HL-60 (cell line): Measurements from ENCODE around the gene CPNE6.

Source experiments
- DNase-seq, 2 experiments: peaks; one replicate each; pipeline ENCODE4 v3.0.0-alpha.2; 2010 to 2020; ENCODE audit warnings: low read depth in 1 of 2, low spot score in 1 of 2
- H3K27ac ChIP-seq: fragments of 250-450 bp; sonication (Bioruptor Pico); replicated peaks from 2 replicates; pipeline ENCODE4 v1.5.1; 2020; ENCODE audit warnings: mild to moderate bottlenecking, moderate library complexity
- H3K27me3 ChIP-seq: fragments of 250-450 bp; sonication (Bioruptor Pico); 2 replicates; pipeline ENCODE4 v1.5.1; 2021; ENCODE audit warnings: mild to moderate bottlenecking, moderate library complexity; ENCODE audit not compliant: insufficient read depth, poor library complexity, severe bottlenecking
- H3K4me3 ChIP-seq: replicated peaks from 2 replicates; pipeline ENCODE4 v1.5.1; 2011; ENCODE audit warnings: mild to moderate bottlenecking, control low read depth, low read length; ENCODE audit not compliant: insufficient read depth
- CTCF ChIP-seq: IDR thresholded peaks from one replicate; pipeline ENCODE4 v1.5.1; 2011; ENCODE audit warnings: low read length, control low read depth, inconsistent platforms; ENCODE audit not compliant: insufficient read depth
- GABPA ChIP-seq: IDR thresholded peaks from 2 replicates; pipeline ENCODE4 v1.6.1; 2012; ENCODE audit warnings: low read depth
- POLR2AphosphoS5 ChIP-seq: IDR thresholded peaks from 2 replicates; pipeline ENCODE4 v1.6.1; 2012; ENCODE audit warnings: low read depth
- REST ChIP-seq: IDR thresholded peaks from 2 replicates; pipeline ENCODE4 v1.6.1; 2012; ENCODE audit warnings: low read depth; ENCODE audit not compliant: insufficient replicate concordance
- SPI1 ChIP-seq: IDR thresholded peaks from 2 replicates; pipeline ENCODE4 v1.6.1; 2012; ENCODE audit warnings: low read depth, mild to moderate bottlenecking, borderline replicate concordance

Gene CPNE6

DNA sequence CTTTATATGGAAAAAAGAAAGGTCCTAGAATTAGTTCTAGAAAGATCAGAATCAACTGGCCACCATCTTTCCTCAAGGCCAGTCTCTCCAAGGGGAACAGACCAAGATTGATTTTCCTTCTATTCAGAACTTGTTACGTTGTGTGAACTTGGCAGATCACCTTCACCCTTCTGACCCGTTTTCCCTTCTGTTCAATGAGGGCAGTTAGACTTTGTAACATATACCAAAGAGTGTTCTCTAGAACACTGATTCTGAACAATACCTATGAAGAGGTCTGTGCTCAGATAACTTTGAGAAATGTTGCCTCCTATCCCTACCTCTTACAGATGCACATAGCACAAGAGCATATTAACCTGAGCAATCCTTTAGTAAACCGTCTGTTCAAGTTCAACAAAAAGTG lies 12.1 kb downstream of the CPNE6 start:
- no peak for DNase-seq
- H3K27me3 ChIP-seq, result peaks cover 21% of the 10 kb centered on the region
- no peak for TF ChIP-seq REST
- no peak for TF ChIP-seq CTCF
- no peak for TF ChIP-seq SPI1
- TF ChIP-seq GABPA, result no peak
- TF ChIP-seq POLR2AphosphoS5, result no peak
- no peak overlapping the region for H3K27ac ChIP-seq
- H3K4me3 ChIP-seq, result no peak overlapping the region

GRCh38 chr14:24084440-24084839 lies 13.1 kb downstream of the CPNE6 start:
- no peak for TF ChIP-seq POLR2AphosphoS5
- no peak for TF ChIP-seq CTCF
- no peak for TF ChIP-seq REST
- no peak for TF ChIP-seq SPI1
- no peak for TF ChIP-seq GABPA
- H3K4me3 ChIP-seq, result no peak overlapping the region
- H3K27ac ChIP-seq, result no peak overlapping the region
- peaks cover 21% of the 10 kb centered on the region for H3K27me3 ChIP-seq
- no peak for DNase-seq

DNA sequence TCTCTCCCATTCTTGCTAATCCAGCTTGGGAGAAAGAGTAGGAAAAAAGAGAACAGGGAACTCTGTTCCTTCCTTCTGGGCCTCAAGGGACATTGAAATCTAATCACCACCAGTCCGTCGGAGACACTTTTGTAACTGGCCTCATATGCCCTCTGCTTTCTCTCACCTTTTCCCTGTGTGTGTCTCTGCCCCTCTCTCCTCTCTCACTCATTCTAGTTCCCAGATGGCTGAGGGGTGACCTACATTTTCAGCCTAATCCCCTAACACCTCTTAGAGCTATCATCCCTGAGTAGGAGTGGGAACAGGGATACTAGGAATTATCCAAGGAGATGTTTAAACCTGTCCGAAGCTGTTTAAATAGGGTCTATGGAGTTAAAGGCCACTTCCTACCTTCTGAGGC lies 13.9 kb downstream of the CPNE6 start:
- H3K4me3 ChIP-seq, result no peak overlapping the region
- TF ChIP-seq REST (no peak), SPI1 (no peak), CTCF (no peak), GABPA (no peak), POLR2AphosphoS5 (no peak)
- peaks cover 18% of the 10 kb centered on the region for H3K27me3 ChIP-seq
- no peak for DNase-seq
- no peak overlapping the region for H3K27ac ChIP-seq
